Liver (tissue), 9 donors: Measurements from ENCODE around the gene OGFR. TPM values are rescaled to one million over a fixed set of nuclear protein-coding genes. Genes with fewer than 3 reads are reported as not detected.

Experiments used
- DNase-seq: peaks from one replicate; pipeline ENCODE4 v3.0.0-alpha.2; 2017; ENCODE audit warnings: low spot score
- H3K27ac ChIP-seq, 2 donors: one replicate each; pipeline ENCODE4 v1.7.0; 2013; ENCODE audit warnings: inconsistent platforms in 2 of 2, low read length in 2 of 2, control low read depth in 1 of 2, low read depth in 1 of 2, mild to moderate bottlenecking in 1 of 2
- H3K27me3 ChIP-seq, 4 donors: one replicate each; pipeline versions ENCODE4 v1.6.1 to v1.7.0; 2013; ENCODE audit warnings: low read length in 3 of 4, inconsistent platforms in 1 of 4, mild to moderate bottlenecking in 1 of 4, moderate library complexity in 1 of 4; ENCODE audit not compliant: control insufficient read depth in 4 of 4, insufficient read depth in 4 of 4
- H3K36me3 ChIP-seq, 4 donors: one replicate each; pipeline versions ENCODE4 v1.6.1 to v1.7.0; 2013; ENCODE audit warnings: low read length in 3 of 4, mild to moderate bottlenecking in 3 of 4, low read depth in 1 of 4, moderate library complexity in 1 of 4; ENCODE audit not compliant: control insufficient read depth in 4 of 4, insufficient read depth in 3 of 4
- H3K4me1 ChIP-seq, 4 donors: one replicate each; pipeline versions ENCODE4 v1.6.1 to v1.7.0; 2013; ENCODE audit warnings: low read length in 3 of 4, mild to moderate bottlenecking in 3 of 4, moderate library complexity in 1 of 4; ENCODE audit not compliant: control insufficient read depth in 4 of 4, insufficient read depth in 4 of 4
- H3K4me3 ChIP-seq, 3 donors: one replicate each; pipeline versions ENCODE4 v1.6.1 to v1.7.0; 2013; ENCODE audit warnings: low read length in 3 of 3, control low read depth in 1 of 3, low read depth in 1 of 3, mild to moderate bottlenecking in 1 of 3
- H3K9ac ChIP-seq, 2 donors: one replicate each; pipeline ENCODE4 v1.7.0; 2013; ENCODE audit warnings: low read length in 2 of 2, mild to moderate bottlenecking in 2 of 2, moderate library complexity in 2 of 2, control low read depth in 1 of 2, low read depth in 1 of 2
- H3K9me3 ChIP-seq, 4 donors: one replicate each; pipeline versions ENCODE4 v1.6.1 to v1.7.0; 2013; ENCODE audit warnings: low read length in 3 of 4; ENCODE audit not compliant: control insufficient read depth in 4 of 4
- FOXA2 ChIP-seq: IDR thresholded peaks from 2 replicates; pipeline ENCODE4 v1.6.1; 2016; ENCODE audit warnings: antibody characterized with exemption
- GABPA ChIP-seq, 2 donors: IDR thresholded peaks in 1 of 2; conservative IDR thresholded peaks in 1 of 2; 2 replicates each; pipeline ENCODE4 v1.6.1; 2016; ENCODE audit warnings: antibody characterized with exemption in 2 of 2, mild to moderate bottlenecking in 1 of 2, moderate library complexity in 1 of 2
- HNF4A ChIP-seq, 2 donors: conservative IDR thresholded peaks; 2 replicates each; pipeline ENCODE4 v1.6.1; 2016; ENCODE audit warnings: antibody characterized with exemption in 2 of 2, mild to moderate bottlenecking in 2 of 2
- HNF4G ChIP-seq: IDR thresholded peaks from 2 replicates; pipeline ENCODE4 v1.6.1; 2016; ENCODE audit warnings: antibody characterized with exemption
- JUND ChIP-seq, 2 donors: IDR thresholded peaks; 2 replicates each; pipeline ENCODE4 v1.6.1; 2016; ENCODE audit warnings: antibody characterized with exemption in 2 of 2
- MAX ChIP-seq: IDR thresholded peaks from 2 replicates; pipeline ENCODE4 v1.6.1; 2016; ENCODE audit warnings: antibody characterized with exemption
- NR2F2 ChIP-seq: IDR thresholded peaks from 2 replicates; pipeline ENCODE4 v1.6.1; 2016; ENCODE audit warnings: antibody characterized with exemption
- RAD21 ChIP-seq, 2 donors: IDR thresholded peaks; 2 replicates each; pipeline ENCODE4 v1.6.1; 2016; ENCODE audit warnings: antibody characterized with exemption in 2 of 2, mild to moderate bottlenecking in 2 of 2
- SP1 ChIP-seq: IDR thresholded peaks from 2 replicates; pipeline ENCODE4 v1.6.1; 2018; ENCODE audit warnings: antibody characterized with exemption, mild to moderate bottlenecking
- YY1 ChIP-seq: IDR thresholded peaks from 2 replicates; pipeline ENCODE4 v1.6.1; 2016; ENCODE audit warnings: antibody characterized with exemption, mild to moderate bottlenecking
- WGBS: extraction: QIAGEN DNeasy Blood & Tissue Kit; methylation state at CpG from one replicate; pipeline ENCODE4 v1.1.7; 2013; 5-methylcytosine and 5-hydroxymethylcytosine counted together
- polyA plus RNA-seq, 2 donors: library from polyadenylated mRNA; stranded (reverse) in 1 of 2; unstranded in 1 of 2; fragments of 200-250 nt in 1 of 2; fragments of >200 nt in 1 of 2; fragmentation: Nextera tagmentation in 1 of 2; extraction: Ambion mirVana in 1 of 2; gene quantifications; one replicate each; pipeline versions ENCODE4 v1.2.1 to v1.2.3, GENCODE V29; 2013 to 2015
- total RNA-seq, 2 donors: library from RNA; depleted of rRNA; stranded (reverse); fragments of >200 nt; gene quantifications; one replicate each; pipeline ENCODE4 v1.2.3, GENCODE V29; 2014
- TF ChIP-seq, protein P1 (sequence below): IDR thresholded peaks from 2 replicates; pipeline ENCODE4 v1.6.1; 2016; ENCODE audit warnings: antibody characterized with exemption
- donor health status: healthy.
- donor health status: healthy.
- donor health status: healthy.
- donor health status: healthy.
- donor health status: healthy.

Gene OGFR
- total and polyA plus RNA-seq, 4 donors = 5.9 to 59.4 (median 29.4) TPM

DNA sequence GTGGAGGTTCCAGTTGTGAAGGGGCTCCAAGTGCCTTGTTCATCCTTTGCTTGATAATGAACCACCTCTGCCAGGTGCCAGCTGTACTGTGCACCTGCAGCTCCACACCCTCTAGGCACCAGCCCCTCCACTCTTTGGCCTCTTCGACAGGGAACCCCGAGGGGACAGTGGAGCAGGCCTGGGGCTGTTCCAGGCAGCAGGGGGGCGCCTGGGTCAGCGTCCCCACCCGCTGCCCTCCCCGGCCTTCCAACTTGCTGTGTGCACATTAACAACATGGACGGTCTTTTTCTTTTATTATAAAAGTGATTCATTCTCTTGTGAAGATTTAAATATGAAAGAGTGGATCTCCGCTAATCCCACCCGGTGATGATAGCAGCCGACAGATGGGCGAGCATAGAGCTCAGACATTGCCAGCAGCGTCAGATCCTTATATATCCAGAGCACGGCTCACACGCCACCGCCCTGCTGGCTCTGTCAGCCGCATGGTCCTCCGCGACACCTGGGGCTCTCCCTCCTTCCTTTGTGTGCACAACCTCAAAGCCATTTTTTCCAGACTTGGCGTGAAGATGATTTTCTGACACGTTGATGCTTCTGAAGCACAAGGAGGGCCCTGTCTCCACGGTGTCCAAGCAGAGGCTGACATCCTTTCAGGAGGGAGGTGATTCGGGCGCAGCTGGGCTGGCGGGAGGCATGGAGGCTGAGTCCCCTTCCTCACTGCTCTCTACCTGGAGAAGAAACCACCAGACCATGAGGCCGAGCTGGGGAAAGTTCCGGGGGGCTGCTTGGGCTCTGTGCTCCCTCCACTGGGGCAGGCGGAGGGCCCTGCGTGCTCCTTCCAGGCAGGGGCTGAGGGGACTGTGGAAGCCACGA is 30.6 kb upstream of the OGFR start:
- no peaks in the 10 kb centered on the region for H3K36me3 ChIP-seq
- H3K9me3 ChIP-seq = no peaks in the 10 kb centered on the region
- 91% methylated on average over 29 of the region's 29 CpGs for WGBS
- H3K4me3 ChIP-seq = no peak overlapping the region
- DNase-seq = no peak
- TF ChIP-seq HNF4G = no peak
- peaks cover 31 to 67% (median 47%) of the 10 kb centered on the region in 4 donors for H3K4me1 ChIP-seq
- no peaks in the 10 kb centered on the region for H3K27me3 ChIP-seq
- H3K27ac ChIP-seq = peak overlapping the region; percentile 83 to 87
- H3K9ac ChIP-seq = peak overlapping the region in 1 of 2 donors; percentile 45

GRCh38 chr20:62774762-62775161 is 29.9 kb upstream of the OGFR start:
- H3K36me3 ChIP-seq = no peaks in the 10 kb centered on the region
- WGBS = 91% methylated on average over 8 of the region's 8 CpGs
- H3K27ac ChIP-seq = no peak overlapping the region
- TF ChIP-seq YY1 (no peak), HNF4A (conservative IDR thresholded peaks at IDR 0.05) (no peak), MAX (no peak), NR2F2 (no peak), FOXA2 (no peak), GABPA (IDR thresholded peaks at IDR 0.05 in 1 of 2, conservative IDR thresholded peaks at IDR 0.05 in 1 of 2) (no peak), JUND (IDR thresholded peaks at IDR 0.05) (no peak), SP1 (no peak)
- TF ChIP-seq, protein P1, sequence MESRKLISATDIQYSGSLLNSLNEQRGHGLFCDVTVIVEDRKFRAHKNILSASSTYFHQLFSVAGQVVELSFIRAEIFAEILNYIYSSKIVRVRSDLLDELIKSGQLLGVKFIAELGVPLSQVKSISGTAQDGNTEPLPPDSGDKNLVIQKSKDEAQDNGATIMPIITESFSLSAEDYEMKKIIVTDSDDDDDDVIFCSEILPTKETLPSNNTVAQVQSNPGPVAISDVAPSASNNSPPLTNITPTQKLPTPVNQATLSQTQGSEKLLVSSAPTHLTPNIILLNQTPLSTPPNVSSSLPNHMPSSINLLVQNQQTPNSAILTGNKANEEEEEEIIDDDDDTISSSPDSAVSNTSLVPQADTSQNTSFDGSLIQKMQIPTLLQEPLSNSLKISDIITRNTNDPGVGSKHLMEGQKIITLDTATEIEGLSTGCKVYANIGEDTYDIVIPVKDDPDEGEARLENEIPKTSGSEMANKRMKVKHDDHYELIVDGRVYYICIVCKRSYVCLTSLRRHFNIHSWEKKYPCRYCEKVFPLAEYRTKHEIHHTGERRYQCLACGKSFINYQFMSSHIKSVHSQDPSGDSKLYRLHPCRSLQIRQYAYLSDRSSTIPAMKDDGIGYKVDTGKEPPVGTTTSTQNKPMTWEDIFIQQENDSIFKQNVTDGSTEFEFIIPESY = no peak
- no peak overlapping the region for H3K4me3 ChIP-seq
- H3K27me3 ChIP-seq = no peaks in the 10 kb centered on the region
- H3K9me3 ChIP-seq = no peaks in the 10 kb centered on the region
- no peak overlapping the region for H3K9ac ChIP-seq
- no peak for DNase-seq
- H3K4me1 ChIP-seq = peaks cover 29 to 61% (median 40%) of the 10 kb centered on the region in 4 donors

DNA sequence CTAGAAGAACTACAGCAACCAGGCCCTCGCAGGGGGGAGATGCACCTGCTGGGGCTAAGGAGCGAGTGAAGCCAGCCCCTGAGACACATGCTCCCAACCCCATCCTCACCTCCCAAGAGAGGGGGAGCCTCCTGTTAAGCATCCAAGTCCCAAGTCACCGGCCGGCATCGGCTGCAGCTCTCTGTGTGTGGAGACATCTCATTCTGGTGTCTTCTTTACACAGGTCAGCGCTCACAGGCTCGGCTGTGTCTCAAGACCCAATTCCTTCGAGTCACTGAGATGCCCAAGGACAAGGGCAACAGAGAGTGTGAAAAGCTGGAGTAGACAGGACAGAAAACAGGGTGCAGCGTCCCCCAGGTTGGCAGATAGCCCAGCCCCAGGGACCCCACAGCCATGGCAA is 29.4 kb upstream of the OGFR start:
- Histone ChIP-seq H3K9me3 (no peaks in the 10 kb centered on the region), H3K36me3 (no peaks in the 10 kb centered on the region), H3K27me3 (no peaks in the 10 kb centered on the region), H3K4me1 (peaks cover 26 to 56% (median 38%) of the 10 kb centered on the region in 4 donors), H3K27ac (no peak overlapping the region), H3K4me3 (no peak overlapping the region), H3K9ac (no peak overlapping the region)
- TF ChIP-seq, protein P1 = no peak
- no peak for TF ChIP-seq RAD21 (IDR thresholded peaks at IDR 0.05)
- no peak for TF ChIP-seq JUND (IDR thresholded peaks at IDR 0.05)
- no peak for DNase-seq
- 97% methylated on average over 9 of the region's 9 CpGs for WGBS
